H1 (cell line): ENCODE measurements around the gene OGFOD3. TPM values are rescaled to one million over a fixed set of nuclear protein-coding genes. Genes with fewer than 3 reads are reported as not detected.

Experiments used
- CBX5 ChIP-seq: fragments of 300-800, 300-1000 bp; sonication (generic); IDR thresholded peaks from 2 replicates; pipeline ENCODE4 v1.7.1; 2016; ENCODE audit warnings: antibody characterized with exemption, low read length, low read depth
- RBBP5 ChIP-seq: IDR thresholded peaks from 2 replicates; pipeline ENCODE4 v1.7.1; 2012; ENCODE audit warnings: low read depth, mild to moderate bottlenecking, inconsistent platforms, low read length, moderate library complexity, borderline replicate concordance
- SUZ12 ChIP-seq: fragments of 200-600 bp; sonication (generic); IDR thresholded peaks from 2 replicates; pipeline ENCODE4 v1.6.1; 2012; ENCODE audit warnings: mild to moderate bottlenecking, inconsistent platforms, low read length, moderate library complexity, mixed read lengths
- polyA plus RNA-seq, 7 experiments: library from polyadenylated mRNA; depleted of rRNA in 3 of 7; stranded (reverse) in 5 of 7; unstranded in 2 of 7; fragments of >200 nt in 5 of 7; fragments of 200-250 nt in 2 of 7; gene quantifications; 1 replicate in 5 of 7; 2 replicates in 1 of 7; 4 replicates in 1 of 7; pipeline versions ENCODE4 v1.2.1 to v1.2.3, GENCODE V29; 2011 to 2013; ENCODE audit warnings: missing spikeins in 2 of 7, mixed read lengths in 2 of 7
- total RNA-seq: library from RNA; stranded (reverse); fragmentation: NEBNext Ultra II Directional; extraction: Animal tissue kit (Norgen Biotek cat#: 25700); gene quantifications from 2 replicates; pipeline ENCODE4 v1.2.1, GENCODE V29; 2021
- TF ChIP-seq, protein P1 (sequence below): fragments of 300-600 bp; sonication (generic); IDR thresholded peaks from 2 replicates; pipeline ENCODE4 v1.7.1; 2012; ENCODE audit warnings: low read length, moderate library complexity, mild to moderate bottlenecking, inconsistent platforms; ENCODE audit not compliant: insufficient replicate concordance

Gene OGFOD3
- total and polyA plus RNA-seq, 2 of the 8 experiments (the other 6 are each of a cell fraction or from before 2014, with no cell fraction given), result 21.1 to 21.8 TPM

DNA sequence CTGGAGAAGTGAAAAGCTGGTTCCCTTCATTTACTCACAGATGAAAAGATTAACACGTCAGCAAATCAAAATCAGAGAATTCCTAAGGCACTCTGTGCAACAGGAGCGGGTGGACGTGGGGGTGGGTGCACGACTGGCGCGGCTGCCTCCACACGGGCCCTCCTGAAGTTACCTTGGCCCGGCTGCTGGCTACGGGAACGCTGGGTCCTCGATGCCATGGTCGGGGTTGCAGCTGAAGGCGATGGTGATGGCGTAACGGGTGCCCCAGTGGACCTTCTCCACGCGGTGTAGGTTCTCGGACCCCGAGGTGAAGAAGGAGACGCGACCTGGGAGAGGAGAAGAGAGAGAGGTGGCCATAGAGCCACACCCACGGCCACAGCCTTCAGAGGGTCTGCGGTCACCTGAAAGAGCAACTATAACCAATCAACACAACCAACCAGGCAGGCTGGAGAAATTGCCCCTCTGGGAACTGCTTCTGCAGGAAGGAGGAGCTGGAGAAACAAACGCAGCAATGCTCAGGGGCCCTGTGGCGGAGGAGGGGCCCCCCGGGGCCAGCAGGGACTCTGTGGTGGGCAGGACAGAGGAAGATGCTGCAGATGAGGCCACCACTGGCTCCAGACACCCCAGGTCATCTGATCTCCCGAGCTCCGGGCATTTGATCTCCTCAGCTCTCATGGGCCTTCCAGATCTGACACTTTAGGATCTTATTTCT is 26.0 kb downstream of the OGFOD3 start (continued):
- TF ChIP-seq, protein P1, sequence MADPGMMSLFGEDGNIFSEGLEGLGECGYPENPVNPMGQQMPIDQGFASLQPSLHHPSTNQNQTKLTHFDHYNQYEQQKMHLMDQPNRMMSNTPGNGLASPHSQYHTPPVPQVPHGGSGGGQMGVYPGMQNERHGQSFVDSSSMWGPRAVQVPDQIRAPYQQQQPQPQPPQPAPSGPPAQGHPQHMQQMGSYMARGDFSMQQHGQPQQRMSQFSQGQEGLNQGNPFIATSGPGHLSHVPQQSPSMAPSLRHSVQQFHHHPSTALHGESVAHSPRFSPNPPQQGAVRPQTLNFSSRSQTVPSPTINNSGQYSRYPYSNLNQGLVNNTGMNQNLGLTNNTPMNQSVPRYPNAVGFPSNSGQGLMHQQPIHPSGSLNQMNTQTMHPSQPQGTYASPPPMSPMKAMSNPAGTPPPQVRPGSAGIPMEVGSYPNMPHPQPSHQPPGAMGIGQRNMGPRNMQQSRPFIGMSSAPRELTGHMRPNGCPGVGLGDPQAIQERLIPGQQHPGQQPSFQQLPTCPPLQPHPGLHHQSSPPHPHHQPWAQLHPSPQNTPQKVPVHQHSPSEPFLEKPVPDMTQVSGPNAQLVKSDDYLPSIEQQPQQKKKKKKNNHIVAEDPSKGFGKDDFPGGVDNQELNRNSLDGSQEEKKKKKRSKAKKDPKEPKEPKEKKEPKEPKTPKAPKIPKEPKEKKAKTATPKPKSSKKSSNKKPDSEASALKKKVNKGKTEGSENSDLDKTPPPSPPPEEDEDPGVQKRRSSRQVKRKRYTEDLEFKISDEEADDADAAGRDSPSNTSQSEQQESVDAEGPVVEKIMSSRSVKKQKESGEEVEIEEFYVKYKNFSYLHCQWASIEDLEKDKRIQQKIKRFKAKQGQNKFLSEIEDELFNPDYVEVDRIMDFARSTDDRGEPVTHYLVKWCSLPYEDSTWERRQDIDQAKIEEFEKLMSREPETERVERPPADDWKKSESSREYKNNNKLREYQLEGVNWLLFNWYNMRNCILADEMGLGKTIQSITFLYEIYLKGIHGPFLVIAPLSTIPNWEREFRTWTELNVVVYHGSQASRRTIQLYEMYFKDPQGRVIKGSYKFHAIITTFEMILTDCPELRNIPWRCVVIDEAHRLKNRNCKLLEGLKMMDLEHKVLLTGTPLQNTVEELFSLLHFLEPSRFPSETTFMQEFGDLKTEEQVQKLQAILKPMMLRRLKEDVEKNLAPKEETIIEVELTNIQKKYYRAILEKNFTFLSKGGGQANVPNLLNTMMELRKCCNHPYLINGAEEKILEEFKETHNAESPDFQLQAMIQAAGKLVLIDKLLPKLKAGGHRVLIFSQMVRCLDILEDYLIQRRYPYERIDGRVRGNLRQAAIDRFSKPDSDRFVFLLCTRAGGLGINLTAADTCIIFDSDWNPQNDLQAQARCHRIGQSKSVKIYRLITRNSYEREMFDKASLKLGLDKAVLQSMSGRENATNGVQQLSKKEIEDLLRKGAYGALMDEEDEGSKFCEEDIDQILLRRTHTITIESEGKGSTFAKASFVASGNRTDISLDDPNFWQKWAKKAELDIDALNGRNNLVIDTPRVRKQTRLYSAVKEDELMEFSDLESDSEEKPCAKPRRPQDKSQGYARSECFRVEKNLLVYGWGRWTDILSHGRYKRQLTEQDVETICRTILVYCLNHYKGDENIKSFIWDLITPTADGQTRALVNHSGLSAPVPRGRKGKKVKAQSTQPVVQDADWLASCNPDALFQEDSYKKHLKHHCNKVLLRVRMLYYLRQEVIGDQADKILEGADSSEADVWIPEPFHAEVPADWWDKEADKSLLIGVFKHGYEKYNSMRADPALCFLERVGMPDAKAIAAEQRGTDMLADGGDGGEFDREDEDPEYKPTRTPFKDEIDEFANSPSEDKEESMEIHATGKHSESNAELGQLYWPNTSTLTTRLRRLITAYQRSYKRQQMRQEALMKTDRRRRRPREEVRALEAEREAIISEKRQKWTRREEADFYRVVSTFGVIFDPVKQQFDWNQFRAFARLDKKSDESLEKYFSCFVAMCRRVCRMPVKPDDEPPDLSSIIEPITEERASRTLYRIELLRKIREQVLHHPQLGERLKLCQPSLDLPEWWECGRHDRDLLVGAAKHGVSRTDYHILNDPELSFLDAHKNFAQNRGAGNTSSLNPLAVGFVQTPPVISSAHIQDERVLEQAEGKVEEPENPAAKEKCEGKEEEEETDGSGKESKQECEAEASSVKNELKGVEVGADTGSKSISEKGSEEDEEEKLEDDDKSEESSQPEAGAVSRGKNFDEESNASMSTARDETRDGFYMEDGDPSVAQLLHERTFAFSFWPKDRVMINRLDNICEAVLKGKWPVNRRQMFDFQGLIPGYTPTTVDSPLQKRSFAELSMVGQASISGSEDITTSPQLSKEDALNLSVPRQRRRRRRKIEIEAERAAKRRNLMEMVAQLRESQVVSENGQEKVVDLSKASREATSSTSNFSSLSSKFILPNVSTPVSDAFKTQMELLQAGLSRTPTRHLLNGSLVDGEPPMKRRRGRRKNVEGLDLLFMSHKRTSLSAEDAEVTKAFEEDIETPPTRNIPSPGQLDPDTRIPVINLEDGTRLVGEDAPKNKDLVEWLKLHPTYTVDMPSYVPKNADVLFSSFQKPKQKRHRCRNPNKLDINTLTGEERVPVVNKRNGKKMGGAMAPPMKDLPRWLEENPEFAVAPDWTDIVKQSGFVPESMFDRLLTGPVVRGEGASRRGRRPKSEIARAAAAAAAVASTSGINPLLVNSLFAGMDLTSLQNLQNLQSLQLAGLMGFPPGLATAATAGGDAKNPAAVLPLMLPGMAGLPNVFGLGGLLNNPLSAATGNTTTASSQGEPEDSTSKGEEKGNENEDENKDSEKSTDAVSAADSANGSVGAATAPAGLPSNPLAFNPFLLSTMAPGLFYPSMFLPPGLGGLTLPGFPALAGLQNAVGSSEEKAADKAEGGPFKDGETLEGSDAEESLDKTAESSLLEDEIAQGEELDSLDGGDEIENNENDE, result no peak
- TF ChIP-seq SUZ12 (no peak), CBX5 (no peak), RBBP5 (no peak)
